ENCODE measurements around the gene SLC9A9.
A peak's percentile ranks its signal among the peaks of the same experiment; 100 is the strongest.

The SLC9A9 gene

DNA sequence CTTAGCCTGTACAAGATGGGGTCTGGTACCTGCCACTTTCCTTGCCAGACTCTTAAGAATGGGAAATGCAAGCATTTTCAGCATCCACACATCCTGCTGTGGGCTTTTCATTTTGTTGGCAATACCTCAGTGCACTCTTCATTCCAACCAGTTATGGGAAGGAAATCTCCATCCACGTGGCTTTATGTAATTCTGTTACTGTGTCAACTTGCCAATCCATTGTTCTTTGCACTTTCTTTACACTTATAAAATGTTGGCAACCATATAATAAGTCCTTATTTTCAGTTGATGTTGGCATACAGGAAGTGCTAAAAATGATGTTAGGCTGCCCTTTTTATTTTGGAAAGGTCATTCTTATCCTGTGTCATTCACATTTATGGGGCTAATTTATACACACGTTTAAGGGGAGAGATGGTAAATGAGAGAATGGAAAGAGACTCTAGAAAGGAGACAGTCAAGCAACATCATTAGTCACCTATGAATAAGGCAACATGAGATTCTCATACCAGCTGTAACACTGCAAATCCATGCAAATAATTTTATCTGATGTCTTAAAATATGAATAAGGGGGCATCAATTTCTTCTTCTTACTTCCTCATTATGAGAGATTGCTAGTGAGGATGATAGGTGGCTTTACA lies 490.0 kb downstream of the SLC9A9 start:
- DNase-seq (ENCODE audit: low read depth): no peak

GRCh38 chr3:143357700-143358099 lies 490.6 kb downstream of the SLC9A9 start:
- no peak for DNase-seq (ENCODE audit: low read depth)

GRCh38 chr3:143356839-143357238 lies 491.4 kb downstream of the SLC9A9 start:
- DNase-seq (ENCODE audit: low read depth): no peak

DNA sequence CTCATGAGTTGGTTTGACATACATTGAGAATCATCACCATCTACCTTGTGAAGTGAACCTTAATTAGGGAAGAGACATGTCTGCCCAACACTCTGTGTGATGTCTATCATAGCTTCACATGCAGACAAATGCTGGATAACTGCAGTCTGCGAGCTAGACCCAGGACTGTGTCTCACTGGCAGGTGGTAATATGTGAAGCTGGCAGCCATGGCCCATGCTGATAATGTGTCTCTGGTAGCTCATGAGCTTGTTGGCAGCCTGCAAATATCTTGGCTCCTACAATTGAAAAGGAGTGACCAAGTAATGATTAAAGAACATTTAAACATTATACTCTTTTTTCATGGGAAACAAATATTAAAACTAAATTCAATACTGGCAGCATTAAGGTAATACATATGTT lies 493.9 kb downstream of the SLC9A9 start:
- DNase-seq (ENCODE audit: low read depth): no peak

DNA sequence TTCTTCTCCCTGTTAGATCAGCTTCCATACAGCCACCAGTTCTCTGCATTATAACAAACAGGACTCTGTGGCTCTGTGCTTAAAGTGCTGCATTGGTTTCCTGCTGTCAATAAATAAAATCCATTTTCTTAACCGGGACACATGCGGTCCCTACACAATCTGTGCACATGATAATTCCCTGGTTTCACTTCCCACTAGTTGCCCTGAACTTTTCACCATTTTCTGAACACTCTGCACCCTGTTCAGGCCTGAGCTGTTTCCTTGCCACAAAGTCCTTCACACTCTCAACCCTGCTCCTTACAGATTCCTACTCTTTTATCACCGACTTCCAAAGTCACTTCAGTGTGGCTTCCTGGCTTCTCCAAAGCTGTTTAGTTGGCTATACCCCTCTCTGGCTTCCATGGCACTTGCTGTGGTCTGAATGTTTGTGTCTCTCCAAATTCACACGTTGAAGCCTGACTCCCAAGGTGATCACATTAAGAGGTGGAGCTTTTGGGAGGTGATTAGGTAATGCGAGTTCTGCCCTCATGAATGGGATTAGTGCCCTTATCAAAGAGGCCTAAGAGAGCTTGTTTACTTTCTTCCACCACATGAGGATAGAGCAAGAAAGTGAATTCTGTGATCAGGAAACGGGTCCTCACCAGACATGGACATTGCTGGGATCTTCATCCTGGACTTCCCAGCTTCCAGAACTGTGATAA lies 495.3 kb downstream of the SLC9A9 start:
- DNase-seq (ENCODE audit: low read depth): no peak

DNA sequence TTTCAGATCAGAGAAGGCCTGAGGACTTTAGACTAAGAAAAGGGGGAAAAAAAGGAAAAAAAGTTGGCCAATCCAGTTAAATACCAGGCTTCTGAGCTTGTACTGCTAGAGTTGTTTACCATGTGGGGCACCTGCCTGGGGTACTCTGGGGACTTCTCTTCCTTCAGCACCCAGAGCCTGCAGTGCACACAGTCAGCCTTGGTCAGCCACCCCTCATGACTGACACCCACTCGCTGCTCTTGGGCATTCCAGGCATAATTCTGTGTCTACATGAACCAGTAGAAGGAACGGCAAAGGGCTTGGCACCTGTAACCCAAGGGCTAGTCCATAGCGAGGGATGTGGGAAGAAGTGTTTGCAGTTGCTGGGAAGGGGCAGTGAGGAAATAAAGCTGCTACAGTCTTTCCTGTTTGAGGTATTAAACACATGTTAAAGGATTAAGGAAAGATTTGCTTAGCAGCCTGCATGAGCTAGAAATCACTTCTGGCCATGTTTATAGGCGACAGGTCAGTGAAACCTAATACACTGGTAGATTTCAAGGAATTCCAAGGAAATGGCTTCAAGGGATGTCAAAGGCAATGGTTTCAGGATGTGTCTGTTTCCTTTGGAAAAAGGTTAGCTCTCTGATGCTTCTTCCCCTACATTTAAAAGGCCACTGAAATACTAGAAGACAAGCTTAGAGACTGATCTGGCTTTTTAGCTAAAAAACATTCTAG lies 496.2 kb downstream of the SLC9A9 start:
- no peak for DNase-seq (ENCODE audit: low read depth)

DNA sequence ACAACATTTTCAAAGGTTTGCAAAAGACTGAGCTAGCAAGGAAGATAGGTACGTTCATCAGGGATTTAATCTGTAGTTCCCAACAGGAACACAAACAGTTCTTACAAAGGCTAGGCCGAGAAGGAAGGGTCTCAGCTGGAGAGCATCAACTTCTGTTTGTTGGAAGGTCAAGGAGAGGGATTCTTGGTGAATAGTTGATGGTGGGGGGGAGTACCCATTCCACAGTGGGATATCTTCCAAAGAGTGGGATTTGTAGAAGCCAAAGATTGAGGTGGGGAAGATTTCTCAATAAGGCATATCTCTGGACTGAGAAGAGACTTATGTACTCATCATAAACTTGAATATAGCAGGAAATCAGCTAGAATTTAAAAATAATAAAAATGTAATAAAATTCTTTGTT lies 496.9 kb downstream of the SLC9A9 start:
- DNase-seq (ENCODE audit: low read depth): no peak

DNA sequence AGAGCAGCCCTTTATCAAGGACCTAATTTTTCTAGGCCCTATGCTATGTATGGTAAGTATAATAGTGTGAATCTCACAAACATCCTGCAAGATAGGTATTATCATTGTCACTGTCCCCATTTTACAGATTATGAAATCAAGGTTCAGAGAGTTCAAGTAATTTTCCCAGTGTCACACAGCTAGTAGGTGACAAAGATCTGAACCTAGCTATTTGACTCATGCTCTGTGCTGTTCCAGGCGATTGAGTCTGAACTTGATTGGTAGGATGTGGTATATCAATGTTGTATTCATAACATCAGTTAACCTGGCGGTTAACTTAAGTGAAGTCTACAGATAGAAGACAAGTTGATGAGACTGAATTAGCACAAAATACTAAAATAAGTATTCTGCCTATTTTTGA lies 498.8 kb downstream of the SLC9A9 start:
- DNase-seq (ENCODE audit: low read depth): no peak

- DNase-seq (ENCODE audit: low read depth): peak; percentile 24
Measured at GRCh38 chr3:143348486-143349327, 499.6 kb downstream of the SLC9A9 start.

GRCh38 chr3:143344516-143345165 lies 503.6 kb downstream of the SLC9A9 start:
- no peak for DNase-seq (ENCODE audit: low read depth)

- no peak for DNase-seq (ENCODE audit: low read depth)
Measured at GRCh38 chr3:143343944-143344343, 504.3 kb downstream of the SLC9A9 start.

DNA sequence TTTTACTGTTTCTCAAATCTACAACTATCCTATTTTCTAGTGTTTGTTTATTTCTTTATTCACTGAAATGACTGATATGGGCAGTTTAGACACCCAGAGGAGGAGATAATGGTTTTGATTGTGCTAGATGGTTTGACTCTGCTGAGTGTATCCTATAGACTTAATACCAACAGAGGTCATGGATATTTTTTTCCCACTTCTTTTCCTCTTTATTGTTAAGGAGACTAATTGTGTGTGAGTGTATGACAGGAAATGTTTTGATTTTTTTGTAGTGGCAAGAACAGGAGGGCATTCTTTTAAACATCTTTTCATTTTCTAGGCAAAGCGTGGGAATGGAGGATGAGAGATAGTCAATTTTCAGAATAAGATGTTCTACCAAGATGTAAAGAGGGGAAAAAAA lies 505.2 kb downstream of the SLC9A9 start:
- no peak for DNase-seq (ENCODE audit: low read depth)

- DNase-seq (ENCODE audit: low read depth): no peak
Measured at GRCh38 chr3:143339451-143339850, 508.8 kb downstream of the SLC9A9 start.

DNA sequence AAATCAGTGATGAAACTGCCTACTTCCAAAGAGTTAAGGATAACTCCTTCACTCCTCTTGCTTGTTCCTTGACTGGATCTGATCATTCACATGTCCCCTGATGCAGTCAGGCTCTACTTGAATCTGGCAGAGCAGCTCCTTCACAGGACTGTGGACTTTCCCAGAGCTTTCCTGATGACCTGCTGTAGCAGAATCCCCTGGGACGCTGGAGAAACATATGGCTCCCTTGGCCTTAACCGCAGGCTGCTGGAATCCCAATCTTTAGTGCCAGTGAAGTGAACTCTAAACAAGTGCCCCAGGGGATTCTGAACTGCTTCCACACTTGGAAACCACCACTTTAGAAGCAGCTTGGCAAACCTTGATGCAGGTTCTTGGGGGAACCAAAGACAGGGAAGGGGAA lies 510.9 kb downstream of the SLC9A9 start:
- DNase-seq (ENCODE audit: low read depth): peak; percentile 29

- no peak for DNase-seq (ENCODE audit: low read depth)
Measured at GRCh38 chr3:143334231-143334630, 514.0 kb downstream of the SLC9A9 start.

- DNase-seq (ENCODE audit: low read depth): no peak
Measured at GRCh38 chr3:143333367-143333766, 514.9 kb downstream of the SLC9A9 start.

DNA sequence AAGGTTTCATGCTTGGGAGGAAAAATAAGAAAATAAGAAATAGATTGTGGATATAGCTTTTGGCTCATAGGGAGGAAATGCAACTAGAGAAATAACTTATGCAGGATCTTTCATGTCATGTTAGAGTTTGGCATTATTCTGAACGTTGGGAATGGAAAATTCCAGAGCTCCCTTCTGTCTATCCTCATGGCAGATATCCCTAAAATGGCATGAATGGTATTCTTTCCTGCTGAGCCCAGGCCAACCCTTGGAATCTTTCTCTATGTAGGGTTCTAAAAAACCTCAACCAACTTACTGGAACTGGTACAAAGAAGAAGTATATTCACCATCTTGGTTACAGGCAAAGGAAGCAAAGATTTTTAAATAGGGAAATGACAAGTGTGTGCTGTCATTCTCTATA lies 516.2 kb downstream of the SLC9A9 start:
- peak; percentile 39 for DNase-seq (ENCODE audit: low read depth)

DNA sequence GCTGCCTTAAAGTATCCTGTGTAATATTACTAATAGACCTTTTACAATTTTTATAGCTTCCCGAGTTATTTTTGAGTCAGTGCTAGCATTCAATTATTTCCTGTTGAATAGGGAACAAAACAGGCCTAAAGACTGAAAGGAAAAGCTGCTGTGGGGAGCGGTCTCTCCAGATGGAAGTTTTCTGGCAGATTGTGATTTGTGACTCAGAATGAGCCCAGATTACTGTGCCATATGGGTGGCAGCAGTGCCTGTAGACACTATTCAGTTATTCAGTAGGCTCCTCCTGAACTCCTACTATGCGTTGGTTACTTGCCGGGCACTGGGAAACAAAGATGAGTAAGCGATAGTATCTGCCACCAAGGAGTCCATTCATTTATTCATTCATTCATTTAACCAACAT lies 516.9 kb downstream of the SLC9A9 start:
- peak; percentile 40 for DNase-seq (ENCODE audit: low read depth)

- no peak for DNase-seq (ENCODE audit: low read depth)
Measured at GRCh38 chr3:143330296-143330868, 517.9 kb downstream of the SLC9A9 start.

- DNase-seq (ENCODE audit: low read depth): peak; percentile 33
Measured at GRCh38 chr3:143329567-143330211, 518.6 kb downstream of the SLC9A9 start.

DNA sequence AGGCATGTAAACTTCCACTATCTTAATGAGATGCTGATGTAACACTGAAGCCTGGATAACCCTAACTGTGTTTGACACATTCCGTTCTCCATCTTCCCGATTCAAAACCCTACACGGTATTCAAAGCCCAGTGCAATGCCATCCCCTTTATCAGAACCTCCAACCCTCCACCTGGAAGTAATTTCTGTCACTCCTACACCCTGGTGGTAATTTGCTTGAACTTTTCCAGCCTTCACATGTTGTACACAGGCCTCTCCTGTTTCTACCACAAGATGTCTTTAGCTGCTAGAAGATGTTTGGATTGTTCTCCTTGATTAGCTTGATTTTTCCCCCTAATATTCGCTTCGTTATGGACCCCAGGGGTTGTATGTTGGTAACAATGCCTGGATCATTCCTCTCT lies 519.8 kb downstream of the SLC9A9 start:
- DNase-seq (ENCODE audit: low read depth): no peak

Data from EH (cell line).